GM21786 (cell line): ENCODE results near the gene WWOX.

Experiments
- ATAC-seq: cut with Tn5 transposase; IDR thresholded peaks from one replicate; pipeline ENCODE4 v1.9.1; 2021; ENCODE audit not compliant: unreplicated experiment

WWOX gene

DNA sequence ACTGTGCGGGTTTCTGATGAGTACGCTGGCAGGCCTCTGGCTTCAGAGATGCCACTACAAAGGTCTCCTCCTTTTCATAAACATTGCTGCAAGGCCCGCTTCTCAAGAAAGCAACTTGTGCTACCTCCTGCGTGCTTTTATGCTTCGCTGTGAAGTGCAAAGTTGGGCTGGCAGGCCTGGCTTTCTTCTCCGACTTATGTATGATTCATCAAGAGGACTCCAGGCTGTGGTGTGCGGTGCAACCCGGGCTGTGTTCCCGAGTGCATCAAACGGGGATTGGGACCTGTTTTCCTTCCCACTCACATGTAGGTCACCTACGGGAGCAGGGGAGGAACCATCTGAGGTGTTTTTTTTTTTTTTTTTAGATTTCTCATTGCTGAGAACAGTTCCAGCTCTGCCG lies 534.1 kb downstream of the WWOX start:
- ATAC-seq: no peak

GRCh38 chr16:78635807-78636206 lies 536.4 kb downstream of the WWOX start:
- ATAC-seq: no peak

DNA sequence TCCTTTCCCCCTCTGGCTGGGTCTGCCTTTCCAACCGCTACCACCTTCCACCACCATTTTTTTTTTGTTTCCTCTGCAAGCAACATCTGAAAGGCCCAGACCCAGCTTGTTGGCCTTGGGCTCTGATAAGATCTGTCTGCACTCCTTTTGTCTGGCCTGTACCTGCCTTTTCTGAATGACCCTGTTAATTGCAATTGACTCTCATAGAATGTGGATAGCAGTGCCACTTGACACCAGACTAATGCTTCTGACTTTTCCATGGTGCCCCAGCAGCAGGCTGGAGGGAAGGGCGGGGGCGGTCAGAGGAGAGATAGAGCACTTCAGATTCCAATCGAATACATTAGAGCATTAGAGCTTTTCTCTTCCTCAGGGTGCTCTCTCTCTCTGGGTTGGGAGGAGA lies 538.9 kb downstream of the WWOX start:
- ATAC-seq: no peak

- no peak for ATAC-seq
Observed at GRCh38 chr16:78639775-78640174, 540.3 kb downstream of the WWOX start.

GRCh38 chr16:78640886-78641285 lies 541.4 kb downstream of the WWOX start:
- ATAC-seq: no peak

GRCh38 chr16:78641433-78641832 lies 542.0 kb downstream of the WWOX start:
- ATAC-seq: no peak

- ATAC-seq: no peak
Observed at GRCh38 chr16:78642621-78643285, 543.3 kb downstream of the WWOX start.

- ATAC-seq: no peak
Observed at GRCh38 chr16:78645657-78646056, 546.2 kb downstream of the WWOX start.

DNA sequence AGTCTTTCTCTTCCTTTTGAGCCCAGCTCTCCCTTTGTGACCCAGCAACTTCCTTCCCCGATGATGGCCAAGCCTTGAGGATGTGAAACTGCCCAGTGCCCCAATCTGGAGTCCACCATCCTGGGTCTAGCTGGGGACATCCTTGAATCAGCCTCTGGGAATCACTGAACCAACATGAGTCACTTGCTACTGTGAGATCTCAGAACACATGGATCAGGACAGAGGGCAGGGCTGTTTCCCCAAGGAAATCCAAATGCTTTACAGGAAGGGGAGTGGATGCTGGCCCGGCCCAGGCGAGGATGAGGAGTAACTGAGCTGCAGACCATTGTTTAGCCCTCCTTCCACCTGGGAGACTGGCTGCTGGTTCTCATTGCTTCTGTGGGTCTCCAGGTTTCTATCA lies 547.6 kb downstream of the WWOX start:
- no peak for ATAC-seq

DNA sequence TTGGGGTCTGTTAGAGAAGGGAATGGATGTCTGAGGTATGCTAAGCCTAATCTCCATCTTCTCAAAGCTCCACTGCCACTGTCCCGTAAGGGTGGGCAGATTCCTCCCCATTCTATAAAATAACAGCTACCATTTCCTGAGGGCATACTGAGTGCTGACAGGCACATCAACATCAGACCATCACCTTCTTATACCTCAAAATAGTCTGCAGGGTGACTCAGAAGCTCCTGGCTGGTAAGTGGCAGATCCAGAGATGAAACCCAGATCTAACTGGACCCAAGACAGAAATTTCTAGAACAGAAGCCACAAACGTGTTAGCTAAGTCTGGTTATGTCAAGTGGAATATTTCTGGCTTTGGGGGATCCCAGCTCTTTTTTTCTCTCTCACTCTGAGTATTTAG lies 548.0 kb downstream of the WWOX start:
- no peak for ATAC-seq

DNA sequence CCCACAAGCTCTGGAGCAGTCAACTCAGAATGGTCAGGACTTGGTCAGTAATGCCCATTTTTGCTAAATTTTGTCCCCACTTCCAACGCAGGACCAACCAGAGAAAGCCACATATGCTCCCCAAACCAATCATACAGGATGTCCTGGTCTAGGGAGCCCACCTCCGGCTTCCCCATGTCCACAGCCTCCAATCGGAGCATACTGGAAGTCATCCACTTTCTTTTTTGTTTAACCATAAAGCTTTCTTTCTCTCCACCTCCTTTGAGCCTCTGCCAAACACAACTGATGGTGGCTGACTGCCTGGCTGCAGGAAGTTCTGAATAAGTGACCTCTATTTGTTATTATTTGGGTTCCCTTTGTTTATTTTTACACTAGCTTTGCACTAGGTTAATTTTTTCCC lies 549.1 kb downstream of the WWOX start:
- ATAC-seq: no peak

- ATAC-seq: no peak
Observed at GRCh38 chr16:78650339-78651074, 551.1 kb downstream of the WWOX start.

GRCh38 chr16:78654929-78655328 lies 555.5 kb downstream of the WWOX start:
- no peak for ATAC-seq

DNA sequence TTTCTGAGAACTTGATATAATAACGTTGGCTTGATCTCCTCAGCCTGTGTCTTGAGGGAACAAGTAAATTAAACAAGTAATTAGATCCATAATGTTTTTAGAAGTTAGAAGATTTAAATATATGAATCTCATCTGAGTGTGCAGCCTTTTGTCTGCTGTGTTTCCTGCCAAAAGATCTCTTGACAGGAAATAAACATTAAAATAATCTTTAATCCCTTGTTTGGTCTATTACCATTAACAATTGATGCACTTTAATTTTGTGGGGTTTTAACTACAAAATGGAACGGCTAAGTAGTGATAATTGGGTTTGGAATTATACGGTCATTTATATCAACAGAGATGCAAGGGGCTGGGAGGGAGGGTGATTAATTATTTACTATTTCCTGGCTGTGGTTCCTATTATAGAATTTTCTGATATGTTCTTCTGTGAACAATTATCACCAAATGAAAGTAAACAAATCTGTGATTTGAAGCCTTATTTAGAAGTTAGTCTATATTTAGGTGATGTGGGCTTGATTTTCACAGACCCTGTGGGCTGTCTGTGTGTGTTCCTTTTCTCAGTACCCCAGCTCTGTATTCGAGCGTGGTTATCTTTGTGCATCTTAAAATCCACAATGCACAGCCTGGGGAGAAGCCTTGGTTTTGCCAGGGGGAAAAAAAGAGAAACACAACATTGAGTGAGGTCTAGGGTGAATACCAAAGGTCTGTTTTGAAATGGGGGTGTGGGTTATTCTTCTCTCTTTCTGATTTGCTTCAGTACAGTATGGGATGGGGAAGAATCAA lies 556.1 kb downstream of the WWOX start:
- no peak for ATAC-seq

GRCh38 chr16:78656887-78657286 lies 557.4 kb downstream of the WWOX start:
- ATAC-seq: no peak

DNA sequence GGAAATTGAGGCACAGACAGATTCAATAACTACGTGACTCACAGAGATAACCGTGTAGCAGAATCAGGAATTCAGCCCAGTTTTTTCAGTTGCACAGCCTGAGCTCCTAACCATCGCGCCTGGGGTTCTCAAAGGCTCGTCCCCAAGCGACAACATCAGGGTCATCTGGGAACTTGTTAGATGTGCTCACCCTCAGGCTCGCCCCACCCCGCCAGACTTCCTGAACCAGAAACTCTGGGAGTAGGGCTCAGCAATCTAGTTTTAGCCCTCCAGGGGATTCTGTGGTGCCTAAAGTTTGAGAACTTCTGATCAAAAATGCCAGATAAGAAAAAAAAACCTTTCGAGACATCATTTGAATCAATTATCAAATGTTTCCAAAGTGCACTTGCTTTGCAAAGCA lies 559.8 kb downstream of the WWOX start:
- ATAC-seq: no peak

- ATAC-seq: no peak
Observed at GRCh38 chr16:78659668-78660217, 560.3 kb downstream of the WWOX start.

GRCh38 chr16:78660795-78661194 lies 561.3 kb downstream of the WWOX start:
- no peak for ATAC-seq

DNA sequence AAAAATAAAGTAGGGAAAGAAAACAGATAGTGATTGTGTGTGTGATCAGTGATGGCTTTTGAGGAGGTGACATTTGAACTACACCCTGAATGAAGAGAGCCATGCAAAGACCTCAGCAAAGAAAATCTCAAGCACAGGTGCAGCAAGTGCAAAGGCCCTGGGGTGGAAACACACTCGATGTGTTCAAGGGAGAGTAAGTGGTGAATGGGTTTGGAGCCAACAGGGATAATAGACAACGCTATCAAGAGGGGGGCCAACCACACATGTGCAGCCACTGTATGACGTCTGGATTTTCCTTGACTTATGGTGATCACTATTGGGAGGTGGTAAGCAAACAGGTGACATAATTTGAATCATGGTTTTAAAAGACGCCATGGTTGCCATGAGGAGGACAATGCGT lies 564.2 kb downstream of the WWOX start:
- no peak for ATAC-seq

DNA sequence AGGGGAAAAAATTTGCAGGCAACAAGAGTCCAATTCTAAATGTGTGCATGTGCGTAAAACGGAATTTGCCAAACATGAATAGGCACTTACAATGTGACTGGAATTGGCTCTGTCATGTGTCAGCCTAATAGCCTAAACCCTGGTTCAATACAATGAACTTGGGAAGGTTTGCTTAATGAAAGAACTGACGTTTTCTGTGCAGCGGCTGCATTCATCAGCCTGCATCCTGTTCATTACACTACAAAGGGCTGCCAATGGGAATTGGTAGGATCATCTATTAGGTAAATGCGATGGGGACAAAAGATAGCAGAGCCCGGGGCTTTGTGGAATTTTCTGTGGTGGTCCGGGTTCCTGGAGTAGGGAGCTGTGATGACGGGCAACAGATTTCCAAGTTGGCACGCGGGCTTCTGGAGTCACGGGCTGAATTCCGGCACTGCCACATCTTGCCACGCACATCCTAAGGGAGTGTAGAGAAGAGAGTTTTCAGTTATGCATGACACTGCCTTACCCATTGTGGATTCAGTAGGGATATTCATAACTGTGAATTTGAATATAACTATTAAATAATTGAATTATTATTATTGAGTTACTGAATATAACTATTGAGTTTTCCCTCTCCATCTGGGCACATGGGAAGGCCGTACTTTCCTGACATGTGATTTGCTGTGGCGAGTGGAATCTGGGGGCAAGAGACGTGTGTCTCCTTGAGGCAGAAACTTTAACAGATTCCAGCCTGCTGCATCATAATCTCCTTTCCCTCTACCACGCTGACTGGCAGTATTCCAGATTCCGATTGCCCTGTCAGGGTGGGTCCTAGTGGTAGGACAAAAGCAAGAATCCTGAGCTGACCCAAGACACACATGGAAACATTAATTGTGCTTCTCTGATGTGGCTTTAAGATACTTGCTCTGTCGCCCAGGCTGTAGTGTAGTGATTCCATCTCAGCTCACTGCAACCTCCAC lies 565.6 kb downstream of the WWOX start:
- ATAC-seq: no peak

DNA sequence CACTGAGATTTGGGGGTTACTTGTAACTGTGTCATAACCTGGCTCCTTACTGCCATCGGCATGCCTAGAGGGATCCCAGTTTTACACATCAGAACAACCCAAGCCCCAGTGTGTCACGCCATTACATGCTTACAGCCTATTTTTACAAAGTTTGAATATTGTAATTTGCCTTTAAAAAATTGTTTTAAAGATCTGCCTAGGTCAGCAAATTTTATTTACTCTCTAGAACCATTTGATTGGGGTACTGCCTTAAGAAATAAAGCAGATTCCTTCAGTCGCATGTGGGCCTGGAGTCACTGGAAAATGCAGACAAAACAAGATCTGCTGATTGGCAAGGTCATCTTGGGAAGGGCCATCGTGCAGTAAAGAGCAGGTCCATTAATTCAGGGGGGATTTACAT lies 566.9 kb downstream of the WWOX start:
- ATAC-seq: no peak
